Endothelial cell (in vitro differentiated cells): ENCODE measurements around the gene HDAC8. TPM values are rescaled to one million over a fixed set of nuclear protein-coding genes. Genes with fewer than 3 reads are reported as not detected.
"Not testable (repeated sequence)": the region's sequence is repeated elsewhere in the genome, so short reads cannot be mapped to it uniquely, and the experiment has no call there.

ENCODE experiments used
- DNase-seq: peaks from one replicate; pipeline ENCODE4 v3.0.0; 2021; ENCODE audit warnings: low spot score
- H3K27ac Mint-ChIP-seq: one replicate; pipeline ENCODE4 v1.8.0; 2021; ENCODE audit warnings: mixed read lengths, inconsistent platforms; ENCODE audit not compliant: unreplicated experiment
- H3K27me3 Mint-ChIP-seq: one replicate; pipeline ENCODE4 v1.8.0; 2021; ENCODE audit warnings: mild to moderate bottlenecking, moderate library complexity, mixed read lengths, inconsistent platforms; ENCODE audit not compliant: unreplicated experiment
- H3K36me3 Mint-ChIP-seq: one replicate; pipeline ENCODE4 v1.8.0; 2021; ENCODE audit warnings: mild to moderate bottlenecking, low read depth, mixed read lengths, inconsistent platforms; ENCODE audit not compliant: unreplicated experiment
- H3K4me1 Mint-ChIP-seq: one replicate; pipeline ENCODE4 v1.8.0; 2021; ENCODE audit warnings: mild to moderate bottlenecking, mixed read lengths, inconsistent platforms; ENCODE audit not compliant: unreplicated experiment
- H3K4me3 Mint-ChIP-seq: one replicate; pipeline ENCODE4 v1.8.0; 2021; ENCODE audit warnings: mild to moderate bottlenecking, mixed read lengths, inconsistent platforms; ENCODE audit not compliant: unreplicated experiment
- H3K9me3 Mint-ChIP-seq: one replicate; pipeline ENCODE4 v1.8.0; 2021; ENCODE audit warnings: mixed read lengths, inconsistent platforms; ENCODE audit not compliant: unreplicated experiment
- total RNA-seq: library from RNA; stranded (reverse); fragmentation: NEBNext Ultra II Directional; extraction: Animal tissue kit (Norgen Biotek cat#: 25700); gene quantifications from one replicate; pipeline ENCODE4 v1.2.1, GENCODE V29; 2021; ENCODE audit not compliant: unreplicated experiment
- TF ChIP-seq, protein P1 (sequence below): fragments of 200-600 bp; sonication (generic); IDR thresholded peaks from one replicate; pipeline ENCODE4 v1.5.0; 2021; ENCODE audit warnings: antibody characterized with exemption; ENCODE audit not compliant: unreplicated experiment

The HDAC8 gene
- total RNA-seq, 1 donor from 2014 or later, result 29.4 TPM

DNA sequence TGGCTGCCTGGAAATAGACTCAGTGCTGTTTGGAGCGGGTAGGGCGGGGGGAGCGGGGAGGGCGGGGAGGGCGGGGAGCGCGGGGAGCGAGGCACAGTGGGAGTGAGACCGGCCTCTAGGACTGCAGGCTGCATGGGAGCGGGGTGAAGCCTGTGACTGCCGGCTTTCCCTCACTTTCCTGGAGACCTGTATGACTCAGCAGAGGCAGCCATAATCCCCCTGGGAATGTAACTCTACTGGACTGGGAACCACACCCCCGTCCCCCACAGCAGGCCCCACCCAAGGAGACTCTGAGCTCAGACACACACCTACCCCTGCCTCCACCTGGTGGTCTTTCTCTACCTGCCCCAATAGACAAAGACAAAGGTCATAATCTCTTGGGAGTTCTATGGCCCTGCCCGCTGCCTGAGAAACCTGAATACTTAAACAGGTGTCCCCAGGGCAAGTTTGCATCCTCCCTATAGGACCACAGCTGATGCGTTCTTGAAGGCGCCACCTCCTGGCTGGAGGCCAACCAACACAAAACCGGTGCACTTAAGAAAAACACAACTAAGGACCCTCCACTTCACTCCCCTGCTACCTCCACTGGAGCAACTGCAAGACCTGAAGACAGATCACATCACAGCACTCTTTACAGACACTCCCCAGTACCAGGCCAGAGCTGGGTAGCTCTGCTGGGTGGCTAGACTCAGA lies 18.0 kb downstream of the HDAC8 start:
- H3K27ac Mint-ChIP-seq, result no peak overlapping the region
- peaks cover 4% of the 10 kb centered on the region for H3K36me3 Mint-ChIP-seq
- TF ChIP-seq, protein P1, sequence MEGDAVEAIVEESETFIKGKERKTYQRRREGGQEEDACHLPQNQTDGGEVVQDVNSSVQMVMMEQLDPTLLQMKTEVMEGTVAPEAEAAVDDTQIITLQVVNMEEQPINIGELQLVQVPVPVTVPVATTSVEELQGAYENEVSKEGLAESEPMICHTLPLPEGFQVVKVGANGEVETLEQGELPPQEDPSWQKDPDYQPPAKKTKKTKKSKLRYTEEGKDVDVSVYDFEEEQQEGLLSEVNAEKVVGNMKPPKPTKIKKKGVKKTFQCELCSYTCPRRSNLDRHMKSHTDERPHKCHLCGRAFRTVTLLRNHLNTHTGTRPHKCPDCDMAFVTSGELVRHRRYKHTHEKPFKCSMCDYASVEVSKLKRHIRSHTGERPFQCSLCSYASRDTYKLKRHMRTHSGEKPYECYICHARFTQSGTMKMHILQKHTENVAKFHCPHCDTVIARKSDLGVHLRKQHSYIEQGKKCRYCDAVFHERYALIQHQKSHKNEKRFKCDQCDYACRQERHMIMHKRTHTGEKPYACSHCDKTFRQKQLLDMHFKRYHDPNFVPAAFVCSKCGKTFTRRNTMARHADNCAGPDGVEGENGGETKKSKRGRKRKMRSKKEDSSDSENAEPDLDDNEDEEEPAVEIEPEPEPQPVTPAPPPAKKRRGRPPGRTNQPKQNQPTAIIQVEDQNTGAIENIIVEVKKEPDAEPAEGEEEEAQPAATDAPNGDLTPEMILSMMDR, result peak; percentile 23
- peaks cover 6% of the 10 kb centered on the region for H3K4me1 Mint-ChIP-seq
- no peaks in the 10 kb centered on the region for H3K27me3 Mint-ChIP-seq
- no peak overlapping the region for H3K4me3 Mint-ChIP-seq
- peak; percentile 20 for DNase-seq
- H3K9me3 Mint-ChIP-seq, result no peaks in the 10 kb centered on the region

DNA sequence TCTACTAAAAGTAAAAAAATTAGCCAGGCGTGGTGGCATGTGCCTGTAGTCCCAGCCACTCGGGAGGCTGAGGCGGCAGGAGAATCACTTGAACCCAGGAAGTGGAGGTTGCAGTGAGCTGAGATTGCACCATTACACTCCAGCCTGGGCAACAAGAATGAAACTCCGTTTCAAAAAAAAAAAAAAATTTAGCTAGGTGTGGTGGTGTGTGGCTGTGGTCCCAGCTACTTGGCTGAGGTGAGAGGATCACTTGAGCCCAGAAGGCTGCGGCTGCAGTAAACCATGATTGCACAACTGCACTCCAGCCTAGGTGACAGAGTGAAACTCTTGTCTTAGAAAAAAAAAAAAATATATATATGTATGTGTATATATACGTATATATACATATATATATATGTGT lies 20.2 kb downstream of the HDAC8 start:
- not testable (repeated sequence) for H3K4me3 Mint-ChIP-seq, H3K9me3 Mint-ChIP-seq, H3K27ac Mint-ChIP-seq

DNA sequence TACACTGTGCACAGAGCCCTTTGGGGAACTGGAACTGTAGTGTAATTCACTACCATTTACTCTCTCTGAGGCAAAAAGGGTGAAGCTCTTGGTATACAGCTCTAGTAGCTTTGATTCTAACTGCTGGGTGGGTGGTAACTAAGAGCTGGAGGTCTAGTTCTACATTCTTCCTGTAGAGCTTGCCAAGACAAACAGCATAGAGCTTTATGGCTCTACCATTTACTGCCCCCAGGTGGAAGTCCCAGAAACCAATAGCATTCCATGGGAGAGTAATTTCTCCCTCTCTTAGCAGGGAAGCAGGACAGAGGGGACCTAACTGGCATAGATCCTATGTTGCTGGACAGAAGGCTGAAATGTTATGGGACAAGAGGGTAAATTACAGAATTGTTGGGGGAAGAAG lies 26.7 kb downstream of the HDAC8 start:
- TF ChIP-seq, protein P1, result no peak
- H3K9me3 Mint-ChIP-seq, result no peaks in the 10 kb centered on the region
- H3K36me3 Mint-ChIP-seq, result peaks cover 18% of the 10 kb centered on the region
- H3K4me1 Mint-ChIP-seq, result no peaks in the 10 kb centered on the region
- no peak for DNase-seq
- no peak overlapping the region for H3K4me3 Mint-ChIP-seq
- H3K27me3 Mint-ChIP-seq, result peaks cover 3% of the 10 kb centered on the region
- no peak overlapping the region for H3K27ac Mint-ChIP-seq

More for the DNA sequence above, 20.2 kb downstream of the HDAC8 start:
- not testable (repeated sequence) for H3K27me3 Mint-ChIP-seq, H3K4me1 Mint-ChIP-seq, H3K36me3 Mint-ChIP-seq, DNase-seq

DNA sequence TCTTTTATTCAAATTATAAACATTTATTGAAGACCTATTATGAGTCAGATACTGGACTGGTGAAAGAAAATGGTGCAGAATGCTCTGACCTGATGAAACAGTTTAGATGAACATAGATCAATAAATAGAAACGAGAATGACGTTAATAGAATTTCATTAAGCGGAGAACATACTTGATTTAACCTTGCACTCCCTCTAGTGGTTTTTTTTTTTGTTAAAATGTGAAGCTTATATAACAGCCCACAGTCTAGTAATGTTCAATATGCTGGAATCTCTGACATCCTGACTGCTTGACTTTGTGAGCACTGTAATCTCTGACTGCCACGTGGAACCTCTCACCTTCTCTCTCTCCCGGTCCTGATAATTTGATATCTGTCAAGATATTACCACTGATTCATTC lies 32.3 kb downstream of the HDAC8 start:
- TF ChIP-seq, protein P1, result peak; percentile 17
- Mint-ChIP-seq H3K27me3 (peaks cover 1% of the 10 kb centered on the region), H3K36me3 (peaks cover 22% of the 10 kb centered on the region), H3K4me3 (no peak overlapping the region), H3K4me1 (no peaks in the 10 kb centered on the region), H3K9me3 (no peaks in the 10 kb centered on the region), H3K27ac (no peak overlapping the region)
- no peak for DNase-seq

DNA sequence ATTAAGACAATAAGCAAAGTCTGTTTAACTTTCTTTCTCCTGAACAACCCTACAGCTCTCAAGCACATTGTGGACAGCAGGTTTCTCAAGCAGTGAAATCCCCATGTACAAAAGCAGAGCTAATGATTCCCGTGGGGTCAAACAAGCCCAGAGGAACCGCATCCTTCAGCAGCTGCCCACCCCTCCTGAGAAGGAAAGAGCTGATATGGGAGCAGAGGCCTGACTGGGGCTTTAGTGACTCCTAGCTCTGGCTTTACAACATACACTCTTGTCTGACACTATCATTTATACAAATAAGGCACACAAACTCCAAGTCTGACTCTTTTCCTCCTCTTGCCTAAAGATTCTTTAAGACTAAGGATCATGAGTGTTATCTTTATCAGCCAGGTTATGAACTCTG lies 32.8 kb downstream of the HDAC8 start:
- Mint-ChIP-seq H3K4me1 (no peaks in the 10 kb centered on the region), H3K36me3 (peaks cover 22% of the 10 kb centered on the region), H3K4me3 (no peak overlapping the region), H3K9me3 (no peaks in the 10 kb centered on the region), H3K27ac (no peak overlapping the region), H3K27me3 (no peaks in the 10 kb centered on the region)
- no peak for DNase-seq
- TF ChIP-seq, protein P1, result no peak
